ENCODE data around the gene SHROOM2. TPM values are rescaled to one million over a fixed set of nuclear protein-coding genes. Genes with fewer than 3 reads are reported as not detected.

SHROOM2 gene
- total RNA-seq, 1 experiment from 2014 or later: 13.9 TPM

DNA sequence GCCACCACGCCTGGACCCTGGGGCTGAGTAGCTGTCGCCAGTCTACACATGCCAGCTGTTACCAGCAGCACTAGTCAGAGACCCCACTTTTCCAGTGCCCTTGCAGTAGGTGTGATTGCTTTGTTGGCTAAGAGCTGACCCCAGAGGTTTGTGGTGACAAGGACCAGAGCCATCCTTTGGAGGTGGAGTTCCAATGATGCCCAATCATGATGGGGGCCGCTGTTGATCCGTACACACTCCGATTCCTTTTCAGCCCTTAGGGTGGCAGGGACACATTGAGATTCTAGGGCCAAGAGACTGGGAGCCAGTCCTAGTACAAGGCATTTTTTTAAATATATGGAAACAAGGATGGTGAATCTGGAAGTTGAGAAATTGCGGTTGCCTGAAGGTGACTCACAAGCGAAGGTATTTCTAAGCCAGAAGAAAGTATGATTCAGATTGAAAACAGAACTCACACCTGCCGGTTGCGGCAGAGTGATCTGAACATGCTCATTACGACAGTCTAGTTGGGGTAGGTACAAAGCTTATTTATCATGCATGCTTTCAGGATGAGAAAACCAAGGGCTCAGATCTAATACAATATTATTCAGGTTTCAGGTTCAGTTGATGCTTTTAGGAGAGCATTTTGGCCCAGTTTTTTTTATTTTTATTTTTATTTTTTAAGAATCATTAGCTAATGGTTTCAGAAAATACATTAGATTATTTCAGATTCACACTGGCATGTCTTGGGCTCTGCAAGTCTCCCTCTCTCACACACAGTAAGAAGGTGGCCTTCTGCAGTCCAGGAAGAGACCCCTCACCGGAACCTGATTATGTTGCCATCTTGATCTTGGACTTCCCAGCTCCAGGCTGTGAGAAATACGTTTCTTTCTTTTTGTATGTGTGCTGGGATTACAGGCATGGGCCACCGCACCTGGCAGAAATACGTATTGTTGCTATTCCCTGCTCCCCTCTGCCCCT is 43.4 kb downstream of the SHROOM2 start:
- H3K9me3 Mint-ChIP-seq: peaks cover 38 to 62% of the 10 kb centered on the region in 2 experiments
- Histone ChIP-seq H2AK5ac (ENCODE audit: insufficient read length, low read length) (no peak overlapping the region), H3K9ac (ENCODE audit: extremely low read depth, insufficient read length, low read length) (no peak overlapping the region), H3K9me3 (ENCODE audit: control insufficient read depth, low read depth, low read length) (no peaks in the 10 kb centered on the region), H3K4me2 (ENCODE audit: insufficient read depth, insufficient read length, low read length) (no peak overlapping the region), H3K23me2 (ENCODE audit: insufficient read length, low read depth, low read length, poor library complexity, severe bottlenecking) (no peaks in the 10 kb centered on the region), H3K79me2 (ENCODE audit: insufficient read depth, low read length) (peaks cover 8% of the 10 kb centered on the region; the same call in 1 of the 2 replicates), H4K5ac (ENCODE audit: insufficient read length, low read depth, low read length) (no peak overlapping the region), H3K56ac (ENCODE audit: insufficient read length, low read depth, low read length) (no peak overlapping the region), H2BK12ac (ENCODE audit: insufficient read length, low read depth, low read length) (no peak overlapping the region), H2BK15ac (ENCODE audit: low read depth, low read length) (no peak overlapping the region), H3K4ac (ENCODE audit: low read depth, low read length) (no peak overlapping the region), H3K23ac (ENCODE audit: insufficient read length, low read depth, low read length) (no peak overlapping the region), H3K27ac (ENCODE audit: insufficient read length, low read depth, low read length) (no peak overlapping the region), H2BK20ac (ENCODE audit: low read depth, low read length, poor library complexity, severe bottlenecking) (no peak overlapping the region), H4K20me1 (ENCODE audit: control insufficient read depth, insufficient read depth, insufficient read length) (no peaks in the 10 kb centered on the region), H4K8ac (replicated peaks; ENCODE audit: insufficient read length, low read depth, low read length) (no peak overlapping the region), H2BK5ac (ENCODE audit: insufficient read length, low read length) (no peak overlapping the region), H3K14ac (ENCODE audit: insufficient read depth, low read length) (no peak overlapping the region), H2AFZ (ENCODE audit: low read length) (no peak overlapping the region), H3K27me3 (ENCODE audit: insufficient read depth, low read length) (no peaks in the 10 kb centered on the region), H4K91ac (ENCODE audit: insufficient read length, low read depth, low read length) (no peak overlapping the region), H2BK120ac (ENCODE audit: low read depth, low read length, poor library complexity, severe bottlenecking) (no peak overlapping the region), H3K18ac (ENCODE audit: insufficient read length, low read depth, low read length) (no peak overlapping the region), H3K4me1 (ENCODE audit: insufficient read depth, low read length) (peaks cover 24% of the 10 kb centered on the region; the same call in 1 of the 2 replicates), H3T11ph (ENCODE audit: low read length) (no peak overlapping the region), H3K79me1 (ENCODE audit: insufficient read depth, low read depth, low read length, poor library complexity, severe bottlenecking) (peaks cover 7% of the 10 kb centered on the region)
- H3K4me1 Mint-ChIP-seq: peaks cover 38 to 59% of the 10 kb centered on the region in 2 experiments
- H3K4me3 Mint-ChIP-seq: no peak overlapping the region
- TF ChIP-seq, protein P1, sequence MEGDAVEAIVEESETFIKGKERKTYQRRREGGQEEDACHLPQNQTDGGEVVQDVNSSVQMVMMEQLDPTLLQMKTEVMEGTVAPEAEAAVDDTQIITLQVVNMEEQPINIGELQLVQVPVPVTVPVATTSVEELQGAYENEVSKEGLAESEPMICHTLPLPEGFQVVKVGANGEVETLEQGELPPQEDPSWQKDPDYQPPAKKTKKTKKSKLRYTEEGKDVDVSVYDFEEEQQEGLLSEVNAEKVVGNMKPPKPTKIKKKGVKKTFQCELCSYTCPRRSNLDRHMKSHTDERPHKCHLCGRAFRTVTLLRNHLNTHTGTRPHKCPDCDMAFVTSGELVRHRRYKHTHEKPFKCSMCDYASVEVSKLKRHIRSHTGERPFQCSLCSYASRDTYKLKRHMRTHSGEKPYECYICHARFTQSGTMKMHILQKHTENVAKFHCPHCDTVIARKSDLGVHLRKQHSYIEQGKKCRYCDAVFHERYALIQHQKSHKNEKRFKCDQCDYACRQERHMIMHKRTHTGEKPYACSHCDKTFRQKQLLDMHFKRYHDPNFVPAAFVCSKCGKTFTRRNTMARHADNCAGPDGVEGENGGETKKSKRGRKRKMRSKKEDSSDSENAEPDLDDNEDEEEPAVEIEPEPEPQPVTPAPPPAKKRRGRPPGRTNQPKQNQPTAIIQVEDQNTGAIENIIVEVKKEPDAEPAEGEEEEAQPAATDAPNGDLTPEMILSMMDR (conservative IDR thresholded peaks at IDR 0.05): no peak
- DNase-seq: no peak
- peaks cover 8 to 14% (median 8%) of the 10 kb centered on the region in 3 experiments for H3K36me3 Mint-ChIP-seq (ENCODE audit: insufficient read depth in 1 of 3, low read depth in 3 of 3)
- H3K27me3 Mint-ChIP-seq (ENCODE audit: low read depth): no peaks in the 10 kb centered on the region
- WGBS (ENCODE audit: extremely low coverage, insufficient read length, low lambda C conversion rate): no CpG with 5 or more reads among the region's 14 CpGs
- 0 out of 7 replicates have a peak overlapping the region, but pooled peaks of 1 of the 3 experiments have one; percentile 47 for H3K27ac Mint-ChIP-seq
